Suprapubic skin (tissue), 4 donors: ENCODE data around the gene SPOCK1. TPM values are rescaled to one million over a fixed set of nuclear protein-coding genes. Genes with fewer than 3 reads are reported as not detected.

ENCODE experiments used
- DNase-seq, 2 donors: peaks; one replicate each; pipeline ENCODE4 v3.0.0-alpha.2; 2019; ENCODE audit warnings: low spot score in 2 of 2
- H3K27ac ChIP-seq: fragments of 200-600 bp; sonication (generic); one replicate; pipeline ENCODE4 v1.5.1; 2019
- H3K27me3 ChIP-seq: fragments of 200-600 bp; sonication (generic); one replicate; pipeline ENCODE4 v1.5.1; 2019
- H3K36me3 ChIP-seq: fragments of 200-600 bp; sonication (generic); one replicate; pipeline ENCODE4 v1.5.1; 2019
- H3K4me1 ChIP-seq: fragments of 200-600 bp; sonication (generic); one replicate; pipeline ENCODE4 v1.5.1; 2019
- H3K4me3 ChIP-seq: fragments of 200-600 bp; sonication (generic); one replicate; pipeline ENCODE4 v1.5.1; 2019; ENCODE audit warnings: mild to moderate bottlenecking
- H3K9me3 ChIP-seq: fragments of 200-600 bp; sonication (generic); one replicate; pipeline ENCODE4 v1.5.1; 2019
- CTCF ChIP-seq, 2 donors: fragments of 200-600 bp in 1 of 2; fragments of 450-650 bp in 1 of 2; sonication (generic) in 1 of 2; IDR thresholded peaks; one replicate each; pipeline ENCODE4 v1.5.1; 2016 to 2019; ENCODE audit warnings: antibody characterized with exemption in 2 of 2, mild to moderate bottlenecking in 1 of 2, moderate library complexity in 1 of 2
- EP300 ChIP-seq: sonication (generic); formaldehyde crosslinking; IDR thresholded peaks from one replicate; pipeline ENCODE4 v1.6.1; 2017; ENCODE audit warnings: antibody characterized with exemption
- POLR2A ChIP-seq, 2 donors: fragments of 450-650 bp; IDR thresholded peaks; one replicate each; pipeline ENCODE4 v1.6.1; 2017; ENCODE audit warnings: antibody characterized with exemption in 2 of 2, mild to moderate bottlenecking in 2 of 2, moderate library complexity in 2 of 2
- POLR2AphosphoS5 ChIP-seq, 3 donors: sonication (generic); formaldehyde crosslinking; IDR thresholded peaks; one replicate each; pipeline ENCODE4 v1.6.1; 2017; ENCODE audit warnings: antibody characterized with exemption in 3 of 3
- WGBS: methylation state at CpG from one replicate; pipeline ENCODE4 v1.1.5; 2018; 5-methylcytosine and 5-hydroxymethylcytosine counted together
- total RNA-seq, 4 donors: library from RNA; depleted of rRNA; stranded (reverse); fragments of >200 nt; gene quantifications; one replicate each; pipeline ENCODE4 v1.1.0, GENCODE V29; 2016

The SPOCK1 gene
- total RNA-seq, 4 donors from 2014 or later: 3.9 to 11.6 (median 5.4) TPM

- no peaks in the 10 kb centered on the region for H3K9me3 ChIP-seq
- WGBS: 70% methylated on average over 7 of the region's 7 CpGs
- H3K4me3 ChIP-seq: no peak overlapping the region
- no peaks in the 10 kb centered on the region for H3K27me3 ChIP-seq
- H3K27ac ChIP-seq: peak overlapping the region; percentile 71
- no peaks in the 10 kb centered on the region for H3K36me3 ChIP-seq
- peak in 1 of 2 donors; percentile 72 for DNase-seq
- peaks cover 34% of the 10 kb centered on the region for H3K4me1 ChIP-seq
- TF ChIP-seq POLR2AphosphoS5 (IDR thresholded peaks at IDR 0.05): no peak
- no peak for TF ChIP-seq CTCF (IDR thresholded peaks at IDR 0.05)
- TF ChIP-seq EP300: no peak
- no peak for TF ChIP-seq POLR2A (IDR thresholded peaks at IDR 0.05)
These were observed 356.1 kb downstream of the SPOCK1 start for GRCh38 chr5:137142764-137143605.

GRCh38 chr5:137142346-137142745 lies 356.8 kb downstream of the SPOCK1 start:
- no peaks in the 10 kb centered on the region for H3K9me3 ChIP-seq
- peaks cover 34% of the 10 kb centered on the region for H3K4me1 ChIP-seq
- no peak for DNase-seq
- no peaks in the 10 kb centered on the region for H3K36me3 ChIP-seq
- TF ChIP-seq POLR2A (IDR thresholded peaks at IDR 0.05) (no peak), EP300 (no peak), POLR2AphosphoS5 (IDR thresholded peaks at IDR 0.05) (no peak), CTCF (IDR thresholded peaks at IDR 0.05) (no peak)
- H3K27ac ChIP-seq: peak overlapping the region; percentile 5
- no peaks in the 10 kb centered on the region for H3K27me3 ChIP-seq
- WGBS: 65% methylated on average over 2 of the region's 3 CpGs
- no peak overlapping the region for H3K4me3 ChIP-seq

- TF ChIP-seq EP300 (no peak), CTCF (IDR thresholded peaks at IDR 0.05) (no peak), POLR2AphosphoS5 (IDR thresholded peaks at IDR 0.05) (no peak), POLR2A (IDR thresholded peaks at IDR 0.05) (no peak)
- WGBS: 28% methylated on average over 3 of the region's 3 CpGs
- H3K9me3 ChIP-seq: no peaks in the 10 kb centered on the region
- no peaks in the 10 kb centered on the region for H3K27me3 ChIP-seq
- peaks cover 32% of the 10 kb centered on the region for H3K4me1 ChIP-seq
- no peak overlapping the region for H3K27ac ChIP-seq
- no peaks in the 10 kb centered on the region for H3K36me3 ChIP-seq
- no peak overlapping the region for H3K4me3 ChIP-seq
- no peak for DNase-seq
These were observed 357.3 kb downstream of the SPOCK1 start for GRCh38 chr5:137141779-137142178.

- DNase-seq: no peak
- 67% methylated on average over 3 of the region's 3 CpGs for WGBS
- no peak overlapping the region for H3K4me3 ChIP-seq
- peaks cover 5% of the 10 kb centered on the region for H3K4me1 ChIP-seq
- H3K9me3 ChIP-seq: no peaks in the 10 kb centered on the region
- TF ChIP-seq POLR2AphosphoS5 (IDR thresholded peaks at IDR 0.05) (no peak), CTCF (IDR thresholded peaks at IDR 0.05) (no peak), EP300 (no peak), POLR2A (IDR thresholded peaks at IDR 0.05) (no peak)
- H3K27me3 ChIP-seq: no peaks in the 10 kb centered on the region
- no peaks in the 10 kb centered on the region for H3K36me3 ChIP-seq
- no peak overlapping the region for H3K27ac ChIP-seq
These were observed 362.0 kb downstream of the SPOCK1 start for GRCh38 chr5:137136991-137137632.

GRCh38 chr5:137134920-137135532 lies 364.1 kb downstream of the SPOCK1 start:
- H3K4me3 ChIP-seq: no peak overlapping the region
- DNase-seq: no peak
- no peaks in the 10 kb centered on the region for H3K36me3 ChIP-seq
- TF ChIP-seq EP300 (no peak), POLR2A (IDR thresholded peaks at IDR 0.05) (no peak), POLR2AphosphoS5 (IDR thresholded peaks at IDR 0.05) (no peak), CTCF (IDR thresholded peaks at IDR 0.05) (no peak)
- H3K9me3 ChIP-seq: no peaks in the 10 kb centered on the region
- no peaks in the 10 kb centered on the region for H3K4me1 ChIP-seq
- no peak overlapping the region for H3K27ac ChIP-seq
- no peaks in the 10 kb centered on the region for H3K27me3 ChIP-seq
- 62% methylated on average over 7 of the region's 7 CpGs for WGBS
